Measurements from ENCODE around the gene KRTAP10-7. TPM values are rescaled to one million over a fixed set of nuclear protein-coding genes. Genes with fewer than 3 reads are reported as not detected.

Gene KRTAP10-7
- total RNA-seq, 1 experiment from 2014 or later, result not detected

GRCh38 chr21:44615466-44615865 lies 15.1 kb downstream of the KRTAP10-7 start:
- intact Hi-C loops (cut with micrococcal nuclease; ENCODE audit: unreplicated experiment), result no loop called here
- Histone ChIP-seq H3K4me1 (no peaks in the 10 kb centered on the region), H3K4me3 (ENCODE audit: low read depth, low read length) (no peak overlapping the region), H3K9me3 (peaks cover 13% of the 10 kb centered on the region; the same call in 1 of the 2 replicates), H3K27me3 (replicated peaks; ENCODE audit: control insufficient read depth, insufficient read depth, low read length) (no peaks in the 10 kb centered on the region), H3K36me3 (ENCODE audit: control insufficient read depth, insufficient read depth, low read length) (no peaks in the 10 kb centered on the region)
- no peak for TF ChIP-seq CTCF (IDR thresholded peaks at IDR 0.05; ENCODE audit: insufficient read depth in 1 of 2, low read depth in 1 of 2, low read length in 1 of 2, severe bottlenecking in 1 of 2, unreplicated experiment in 1 of 2)
- ChIA-PET POLR2A (no interaction called here), CTCF (interaction anchor here (0.7 kb wide), 1 partner anchor 271 kb away, joined by 4 read pairs; no protein-coding TSS in a partner anchor)
- Mint-ChIP-seq H3K4me3 (ENCODE audit: unreplicated experiment) (no peak overlapping the region), H3K36me3 (ENCODE audit: insufficient read depth, unreplicated experiment) (no peaks in the 10 kb centered on the region), H3K4me1 (ENCODE audit: low read depth, unreplicated experiment) (no peaks in the 10 kb centered on the region), H3K27ac (ENCODE audit: unreplicated experiment) (no peak overlapping the region), H3K9me3 (ENCODE audit: unreplicated experiment) (peaks cover 40% of the 10 kb centered on the region), H3K27me3 (ENCODE audit: insufficient read depth, unreplicated experiment) (peaks cover 6% of the 10 kb centered on the region)
- DNase-seq, result no peak
- BruUV-seq (replicated peaks), result no TSS peak

- Histone ChIP-seq H3K36me3 (ENCODE audit: control insufficient read depth, insufficient read depth, low read length) (no peaks in the 10 kb centered on the region), H3K9me3 (peaks cover 15% of the 10 kb centered on the region; the same call in 1 of the 2 replicates), H3K27me3 (replicated peaks; ENCODE audit: control insufficient read depth, insufficient read depth, low read length) (no peaks in the 10 kb centered on the region), H3K4me3 (ENCODE audit: low read depth, low read length) (no peak overlapping the region), H3K4me1 (no peaks in the 10 kb centered on the region)
- intact Hi-C loops (cut with micrococcal nuclease; ENCODE audit: unreplicated experiment), result no loop called here
- TF ChIP-seq CTCF (IDR thresholded peaks at IDR 0.05; ENCODE audit: insufficient read depth in 1 of 2, low read depth in 1 of 2, low read length in 1 of 2, severe bottlenecking in 1 of 2, unreplicated experiment in 1 of 2), result no peak
- H3K27ac Mint-ChIP-seq (ENCODE audit: unreplicated experiment), result no peak overlapping the region
- peaks cover 40% of the 10 kb centered on the region for H3K9me3 Mint-ChIP-seq (ENCODE audit: unreplicated experiment)
- H3K4me3 Mint-ChIP-seq (ENCODE audit: unreplicated experiment), result no peak overlapping the region
- H3K4me1 Mint-ChIP-seq (ENCODE audit: low read depth, unreplicated experiment), result no peaks in the 10 kb centered on the region
- H3K36me3 Mint-ChIP-seq (ENCODE audit: insufficient read depth, unreplicated experiment), result no peaks in the 10 kb centered on the region
- ChIA-PET CTCF (interaction anchor here (0.7 kb wide), 1 partner anchor 270 kb away, joined by 4 read pairs; no protein-coding TSS in a partner anchor), POLR2A (no interaction called here)
- peaks cover 6% of the 10 kb centered on the region for H3K27me3 Mint-ChIP-seq (ENCODE audit: insufficient read depth, unreplicated experiment)
- no TSS peak for BruUV-seq (replicated peaks)
- DNase-seq, result no peak
These were observed 15.7 kb downstream of the KRTAP10-7 start for GRCh38 chr21:44615911-44616590.

GRCh38 chr21:44616591-44616926 lies 16.2 kb downstream of the KRTAP10-7 start:
- H3K9me3 Mint-ChIP-seq (ENCODE audit: unreplicated experiment), result peaks cover 35% of the 10 kb centered on the region
- no peak overlapping the region for H3K27ac Mint-ChIP-seq (ENCODE audit: unreplicated experiment)
- peaks cover 6% of the 10 kb centered on the region for H3K27me3 Mint-ChIP-seq (ENCODE audit: insufficient read depth, unreplicated experiment)
- H3K27me3 ChIP-seq (replicated peaks; ENCODE audit: control insufficient read depth, insufficient read depth, low read length), result no peaks in the 10 kb centered on the region
- intact Hi-C loops (cut with micrococcal nuclease; ENCODE audit: unreplicated experiment), result no loop called here
- no peak overlapping the region for H3K4me3 Mint-ChIP-seq (ENCODE audit: unreplicated experiment)
- ChIA-PET POLR2A (no interaction called here), CTCF (no interaction called here)
- no peaks in the 10 kb centered on the region for H3K4me1 ChIP-seq
- H3K36me3 ChIP-seq (ENCODE audit: control insufficient read depth, insufficient read depth, low read length), result no peaks in the 10 kb centered on the region
- no peaks in the 10 kb centered on the region for H3K4me1 Mint-ChIP-seq (ENCODE audit: low read depth, unreplicated experiment)
- no peak for TF ChIP-seq CTCF (IDR thresholded peaks at IDR 0.05; ENCODE audit: insufficient read depth in 1 of 2, low read depth in 1 of 2, low read length in 1 of 2, severe bottlenecking in 1 of 2, unreplicated experiment in 1 of 2)
- H3K9me3 ChIP-seq, result peaks cover 12% of the 10 kb centered on the region; the same call in 1 of the 2 replicates
- H3K36me3 Mint-ChIP-seq (ENCODE audit: insufficient read depth, unreplicated experiment), result no peaks in the 10 kb centered on the region
- no peak for DNase-seq
- no peak overlapping the region for H3K4me3 ChIP-seq (ENCODE audit: low read depth, low read length)
- BruUV-seq (replicated peaks), result no TSS peak
